ENCODE data around the gene DDC. TPM values are rescaled to one million over a fixed set of nuclear protein-coding genes. Genes with fewer than 3 reads are reported as not detected.

The DDC gene
- total and polyA plus RNA-seq, 4 experiments from 2014 or later = not detected

DNA sequence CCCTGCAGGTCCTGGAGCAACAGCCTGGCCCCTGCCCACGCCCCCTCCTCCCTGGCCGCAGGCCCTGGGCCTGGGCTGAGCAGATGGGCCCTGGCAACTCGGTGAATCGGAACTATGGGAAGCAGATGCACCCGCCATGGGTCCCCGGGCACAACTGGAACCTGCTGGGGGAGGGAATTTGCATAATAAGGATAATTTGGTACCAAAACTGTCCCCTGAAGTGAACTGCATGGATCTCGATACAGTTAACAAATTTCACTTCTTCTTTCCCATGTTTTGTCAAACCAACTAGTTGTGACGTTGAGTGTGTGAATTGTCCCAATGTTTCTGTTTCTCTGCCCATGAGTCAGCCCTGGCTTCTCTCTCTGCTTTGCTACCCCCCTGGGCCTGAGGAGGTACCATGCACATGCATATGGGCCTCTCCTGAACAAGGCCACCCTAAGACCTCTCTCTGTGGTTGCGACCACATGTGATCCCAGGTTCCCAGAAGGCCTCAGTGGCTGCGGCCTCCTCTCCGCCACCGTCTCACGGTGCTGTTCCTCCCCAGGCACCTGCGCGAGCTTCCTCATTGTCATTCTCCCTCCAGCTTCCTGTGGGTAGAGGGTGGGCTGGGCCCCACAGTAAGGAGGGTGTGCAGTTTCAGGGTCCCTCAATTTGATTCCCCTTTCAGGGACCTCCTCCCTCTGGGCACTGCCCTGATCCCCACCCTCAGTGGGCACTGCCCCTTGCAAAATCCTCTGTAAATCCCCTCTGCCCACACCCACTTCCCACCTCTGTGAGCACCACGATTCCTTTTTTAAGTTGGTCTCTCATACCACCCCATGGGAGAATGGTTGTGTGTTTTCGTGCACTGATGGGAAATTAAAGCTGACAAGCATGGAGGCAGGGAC is 155.1 kb downstream of the DDC start:
- ChIA-PET POLR2A (ENCODE audit: partially characterized antibody) (interaction anchor here (1.1 kb wide), 1 partner anchor 14 kb away, joined by 3 read pairs; no protein-coding TSS in a partner anchor), CTCF (ENCODE audit: partially characterized antibody) (interaction anchor here (1.8 to 12.7 kb wide), 2 partner anchors 205 to 267 kb away, joined by 6 to 205 read pairs; no protein-coding TSS in a partner anchor)
- Mint-ChIP-seq H3K4me3 (peak overlapping the region in 1 of 8 donors; percentile 21), H3K4me1 (peaks cover 24 to 53% (median 37%) of the 10 kb centered on the region in 4 donors), H3K27me3 (no peaks in the 10 kb centered on the region), H3K36me3 (peaks cover 7 to 8% of the 10 kb centered on the region in 2 donors), H3K9me3 (peaks cover 0 to 9% (median 0%) of the 10 kb centered on the region in 8 donors), H3K27ac (peak overlapping the region in 5 of 7 donors; percentile 22 to 68 (median 62))
- Histone ChIP-seq H3K27me3 (ENCODE audit: insufficient read depth, low read length) (no peaks in the 10 kb centered on the region), H3K9me3 (ENCODE audit: control insufficient read depth in 1 of 2, low read length in 2 of 2) (no peaks in the 10 kb centered on the region), H3K4me3 (ENCODE audit: low read length in 2 of 2) (no peak overlapping the region), H3K4me1 (ENCODE audit: insufficient read depth, low read length) (peaks cover 10% of the 10 kb centered on the region), H3K27ac (ENCODE audit: low read depth, low read length) (no peak overlapping the region), H3K36me3 (ENCODE audit: insufficient read depth, low read length) (no peaks in the 10 kb centered on the region)
- intact Hi-C loops (cut with micrococcal nuclease) = no loop called here
- DNase-seq = no peak

Other genes with a start within 250 kb of the DDC start
- gene FIGNL1, start 115.1 kb downstream of the DDC start, total RNA-seq = 10 to 100 TPM; 16.2 to 17.1 TPM
- gene FIGNL1, start 115.1 kb downstream of the DDC start, polyA plus RNA-seq = 10 to 100 TPM in 1 of 2 donors, 1 to 10 TPM in 1; 4.8 to 12.1 TPM
- gene GRB10, start 217.5 kb upstream of the DDC start, total RNA-seq = 1 to 10 TPM; 7.4 to 7.7 TPM
- 1 to 10 TPM in 1 of 2 donors, under 1 TPM in 1; 0.83 to 2.5 TPM for gene GRB10, start 217.5 kb upstream of the DDC start, polyA plus RNA-seq

All from CD4-positive, alpha-beta memory T cell (primary cell).